WTC11 (cell line): ENCODE results near the gene CCDC117. TPM values are rescaled to one million over a fixed set of nuclear protein-coding genes. Genes with fewer than 3 reads are reported as not detected.
"Not testable (repeated sequence)": the region's sequence is repeated elsewhere in the genome, so short reads cannot be mapped to it uniquely, and the experiment has no call there.

Source experiments
- ATAC-seq: fragments of 200-7000 bp; cut with Tn5 transposase; 2 replicates; pipeline ENCODE4 v1.10.0; 2021; ENCODE audit warnings: mild to moderate bottlenecking, moderate library complexity
- CTCF ChIA-PET: fragments of 300-600 bp; sonication (Branson Sonifier 250); formaldehyde crosslinking; loops from one replicate; lab custom pipeline; 2021; ENCODE audit warnings: antibody characterized with exemption; lab: Charles Lee
- POLR2A ChIA-PET: fragments of 350-600 bp; sonication (Branson Sonifier 250); formaldehyde crosslinking; loops from one replicate; lab custom pipeline; 2021; ENCODE audit warnings: antibody characterized with exemption; lab: Charles Lee
- DNase-seq: peaks from one replicate; pipeline ENCODE4 v3.0.0; 2021; ENCODE audit warnings: low spot score
- H3K27ac Mint-ChIP-seq: 2 replicates; pipeline ENCODE4 v1.8.0; 2021; ENCODE audit warnings: mixed read lengths
- H3K27me3 Mint-ChIP-seq: 2 replicates; pipeline ENCODE4 v1.8.0; 2021; ENCODE audit warnings: low read depth, mild to moderate bottlenecking, moderate library complexity, mixed read lengths
- H3K36me3 Mint-ChIP-seq: 2 replicates; pipeline ENCODE4 v1.8.0; 2021; ENCODE audit warnings: mixed read lengths
- H3K4me1 Mint-ChIP-seq: 2 replicates; pipeline ENCODE4 v1.8.0; 2022; ENCODE audit warnings: mixed read lengths
- H3K4me3 Mint-ChIP-seq: 2 replicates; pipeline ENCODE4 v1.8.0; 2021; ENCODE audit warnings: mild to moderate bottlenecking, moderate library complexity, mixed read lengths
- H3K9me3 Mint-ChIP-seq: 2 replicates; pipeline ENCODE4 v1.8.0; 2021; ENCODE audit warnings: mixed read lengths
- AR ChIP-seq: fragments of 250-450 bp; sonication (Bioruptor Pico); IDR thresholded peaks from 2 replicates; pipeline ENCODE4 v1.9.0; 2021; ENCODE audit warnings: mild to moderate bottlenecking
- ATF3 ChIP-seq: sonication (generic); formaldehyde crosslinking; conservative IDR thresholded peaks from 2 replicates; pipeline ENCODE4 v1.8.1; 2022; ENCODE audit warnings: mild to moderate bottlenecking, missing genetic modification reagents
- GABPB1 ChIP-seq: sonication (generic); formaldehyde crosslinking; IDR thresholded peaks from 2 replicates; pipeline ENCODE4 v1.8.1; 2023; ENCODE audit warnings: mild to moderate bottlenecking, missing genetic modification reagents
- JUN ChIP-seq: sonication (generic); formaldehyde crosslinking; IDR thresholded peaks from 2 replicates; pipeline ENCODE4 v1.8.0; 2023; ENCODE audit warnings: mild to moderate bottlenecking, missing genetic modification reagents
- NR2C2 ChIP-seq: sonication (generic); formaldehyde crosslinking; IDR thresholded peaks from 2 replicates; pipeline ENCODE4 v1.8.0; 2022; ENCODE audit warnings: mild to moderate bottlenecking, missing genetic modification reagents
- OVOL2 ChIP-seq: fragments of 250-450 bp; sonication (Bioruptor Pico); IDR thresholded peaks from 2 replicates; pipeline ENCODE4 v1.9.0; 2021; ENCODE audit warnings: mild to moderate bottlenecking, borderline replicate concordance
- PRDM15 ChIP-seq: sonication (generic); formaldehyde crosslinking; IDR thresholded peaks from 2 replicates; pipeline ENCODE4 v1.8.0; 2022; ENCODE audit warnings: missing genetic modification reagents
- RORB ChIP-seq: fragments of 250-450 bp; sonication (Bioruptor Pico); IDR thresholded peaks from 2 replicates; pipeline ENCODE4 v1.9.0; 2021; ENCODE audit warnings: mild to moderate bottlenecking
- SMAD3 ChIP-seq: sonication (generic); formaldehyde crosslinking; IDR thresholded peaks from 2 replicates; pipeline ENCODE4 v1.8.0; 2022; ENCODE audit warnings: missing genetic modification reagents, mild to moderate bottlenecking, borderline replicate concordance
- SP1 ChIP-seq: sonication (generic); formaldehyde crosslinking; conservative IDR thresholded peaks from 2 replicates; pipeline ENCODE4 v1.8.1; 2022; ENCODE audit warnings: missing genetic modification reagents
- TEAD4 ChIP-seq: sonication (generic); formaldehyde crosslinking; IDR thresholded peaks from 2 replicates; pipeline ENCODE4 v1.8.0; 2022; ENCODE audit warnings: mild to moderate bottlenecking, missing genetic modification reagents
- ZMAT4 ChIP-seq: fragments of 250-450 bp; sonication (Bioruptor Pico); IDR thresholded peaks from 2 replicates; pipeline ENCODE4 v1.9.0; 2021; ENCODE audit warnings: mild to moderate bottlenecking
- ZNF232 ChIP-seq: sonication (generic); formaldehyde crosslinking; IDR thresholded peaks from 2 replicates; pipeline ENCODE4 v1.8.0; 2022; ENCODE audit warnings: mild to moderate bottlenecking, missing genetic modification reagents
- ZNF512 ChIP-seq: sonication (generic); formaldehyde crosslinking; IDR thresholded peaks from 2 replicates; pipeline ENCODE4 v1.8.1; 2022; ENCODE audit warnings: missing genetic modification reagents, borderline replicate concordance
- total RNA-seq: library from RNA; stranded (reverse); gene quantifications from 3 replicates; pipeline ENCODE4 v1.2.3, GENCODE V29; 2021
- TF ChIP-seq, protein P1 (sequence below): fragments of 250-450 bp; sonication (Bioruptor Pico); IDR thresholded peaks from 2 replicates; pipeline ENCODE4 v1.9.0; 2021; ENCODE audit warnings: moderate library complexity, mild to moderate bottlenecking, inconsistent platforms, borderline replicate concordance

CCDC117 gene
- total RNA-seq, 1 experiment from 2014 or later = 39.0 TPM

- CTCF ChIA-PET = interaction anchor here (0.7 to 1.7 kb wide), 2 partner anchors 236 to 339 kb away, joined by 3 to 4 read pairs; no protein-coding TSS in a partner anchor
- H3K9me3 Mint-ChIP-seq, H3K36me3 Mint-ChIP-seq, H3K27ac Mint-ChIP-seq, H3K27me3 Mint-ChIP-seq, POLR2A ChIA-PET, ATAC-seq, DNase-seq, H3K4me3 Mint-ChIP-seq: not testable (repeated sequence)
- H3K4me1 Mint-ChIP-seq = peaks cover 30% of the 10 kb centered on the region
Observed at GRCh38 chr22:28805426-28805825, 32.9 kb downstream of the CCDC117 start.

DNA sequence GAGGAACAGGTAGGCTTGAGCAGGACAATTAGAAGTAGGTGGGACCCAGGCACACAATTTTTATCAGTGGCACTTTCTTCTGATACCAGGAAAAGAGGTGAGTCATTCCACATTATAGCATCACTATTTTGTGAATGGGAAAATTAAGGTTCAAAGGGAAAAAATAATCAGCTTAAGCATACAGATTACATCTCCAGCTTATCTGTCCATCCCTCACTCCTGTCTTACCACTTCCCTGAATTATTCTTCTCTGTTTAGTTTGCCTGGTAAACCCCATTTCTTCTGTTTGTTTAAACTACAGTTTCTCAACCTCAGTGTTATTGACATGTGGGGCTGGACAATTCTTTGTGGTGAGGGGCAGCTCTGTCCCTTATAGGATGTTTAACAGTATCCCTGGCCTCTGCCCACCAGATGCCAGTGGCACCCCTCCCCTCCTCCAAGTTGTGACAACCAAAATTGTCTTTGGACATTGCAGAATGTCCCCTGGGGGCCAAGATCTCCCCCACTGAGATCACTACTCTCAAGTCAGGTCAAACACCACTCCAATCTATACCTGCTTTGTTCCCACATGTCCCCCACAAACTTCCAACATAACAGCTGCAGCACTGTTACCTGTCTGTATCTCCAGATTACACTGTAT is 36.3 kb downstream of the CCDC117 start:
- Mint-ChIP-seq H3K4me1 (peaks cover 15% of the 10 kb centered on the region), H3K27me3 (no peaks in the 10 kb centered on the region), H3K4me3 (no peak overlapping the region)
- TF ChIP-seq TEAD4 (CRISPR knock-in tag) (no peak), PRDM15 (CRISPR knock-in tag) (no peak), ATF3 (CRISPR knock-in tag) (no peak), OVOL2 (CRISPR knock-in tag) (no peak), GABPB1 (CRISPR knock-in tag) (0 out of 2 replicates have a peak, but pooled peaks have one; percentile 17), ZNF512 (no peak), RORB (CRISPR knock-in tag) (no peak), ZMAT4 (no peak), ZNF232 (CRISPR knock-in tag) (no peak)
- TF ChIP-seq, all 79 proteins: peak for 1
- ChIA-PET CTCF (interaction anchor here (0.7 to 1.7 kb wide), 2 partner anchors 10 to 21 kb away, joined by 3 to 4 read pairs; no protein-coding TSS in a partner anchor), POLR2A (interaction anchor here (1.4 kb wide), 1 partner anchor 8 kb away, joined by 4 read pairs; the partner anchor contains the start of gene XBP1)
- no peak for ATAC-seq
- Mint-ChIP-seq H3K36me3 (0 out of 2 replicates have a peak, but pooled peaks cover 5% of the 10 kb centered on the region), H3K27ac (no peak overlapping the region), H3K9me3 (no peaks in the 10 kb centered on the region)
- no peak for DNase-seq

GRCh38 chr22:28810821-28811491 is 38.5 kb downstream of the CCDC117 start:
- DNase-seq = no peak
- Mint-ChIP-seq H3K9me3 (no peaks in the 10 kb centered on the region), H3K27ac (no peak overlapping the region), H3K4me3 (no peak overlapping the region), H3K36me3 (0 out of 2 replicates have a peak, but pooled peaks cover 5% of the 10 kb centered on the region), H3K27me3 (no peaks in the 10 kb centered on the region), H3K4me1 (peaks cover 15% of the 10 kb centered on the region)
- ATAC-seq = no peak
- CTCF ChIA-PET = interaction anchor here (1.4 kb wide), 1 partner anchor 18 kb away, joined by 3 read pairs; no protein-coding TSS in a partner anchor
- POLR2A ChIA-PET = no interaction called here
- TF ChIP-seq GABPB1 (CRISPR knock-in tag) (peak; percentile 28; the same call in 1 of the 2 replicates), JUN (no peak)

GRCh38 chr22:28812516-28812915 is 40.0 kb downstream of the CCDC117 start:
- no peaks in the 10 kb centered on the region for H3K9me3 Mint-ChIP-seq
- DNase-seq (no peak), ATAC-seq (no peak)
- H3K4me3 Mint-ChIP-seq = no peak overlapping the region
- CTCF ChIA-PET = no interaction called here
- 0 out of 2 replicates have a peak, but pooled peaks cover 5% of the 10 kb centered on the region for H3K36me3 Mint-ChIP-seq
- TF ChIP-seq, protein P1, sequence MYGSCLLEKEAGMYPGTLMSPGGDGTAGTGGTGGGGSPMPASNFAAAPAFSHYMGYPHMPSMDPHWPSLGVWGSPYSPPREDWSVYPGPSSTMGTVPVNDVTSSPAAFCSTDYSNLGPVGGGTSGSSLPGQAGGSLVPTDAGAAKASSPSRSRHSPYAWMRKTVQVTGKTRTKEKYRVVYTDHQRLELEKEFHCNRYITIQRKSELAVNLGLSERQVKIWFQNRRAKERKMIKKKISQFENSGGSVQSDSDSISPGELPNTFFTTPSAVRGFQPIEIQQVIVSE (CRISPR knock-in tag) = no peak
- TF ChIP-seq SP1 (CRISPR knock-in tag) = no peak
- TF ChIP-seq SMAD3 (CRISPR knock-in tag) = no peak
- no peak for TF ChIP-seq NR2C2
- TF ChIP-seq AR (CRISPR knock-in tag) = no peak
- H3K27ac Mint-ChIP-seq = peak overlapping the region; percentile 26; the same call in 1 of the 2 replicates
- no peaks in the 10 kb centered on the region for H3K27me3 Mint-ChIP-seq
- H3K4me1 Mint-ChIP-seq = peaks cover 13% of the 10 kb centered on the region
- POLR2A ChIA-PET = no interaction called here
